ENCODE data around the gene TOR1AIP2. TPM values are rescaled to one million over a fixed set of nuclear protein-coding genes. Genes with fewer than 3 reads are reported as not detected.

The TOR1AIP2 gene
- total RNA-seq, 3 donors from 2014 or later = 64.6 to 80.6 (median 65.1) TPM

GRCh38 chr1:179831852-179832699 is 45.5 kb downstream of the TOR1AIP2 start:
- no peak overlapping the region for H3K27ac ChIP-seq
- H3K36me3 ChIP-seq = no peaks in the 10 kb centered on the region
- TF ChIP-seq, protein P1, sequence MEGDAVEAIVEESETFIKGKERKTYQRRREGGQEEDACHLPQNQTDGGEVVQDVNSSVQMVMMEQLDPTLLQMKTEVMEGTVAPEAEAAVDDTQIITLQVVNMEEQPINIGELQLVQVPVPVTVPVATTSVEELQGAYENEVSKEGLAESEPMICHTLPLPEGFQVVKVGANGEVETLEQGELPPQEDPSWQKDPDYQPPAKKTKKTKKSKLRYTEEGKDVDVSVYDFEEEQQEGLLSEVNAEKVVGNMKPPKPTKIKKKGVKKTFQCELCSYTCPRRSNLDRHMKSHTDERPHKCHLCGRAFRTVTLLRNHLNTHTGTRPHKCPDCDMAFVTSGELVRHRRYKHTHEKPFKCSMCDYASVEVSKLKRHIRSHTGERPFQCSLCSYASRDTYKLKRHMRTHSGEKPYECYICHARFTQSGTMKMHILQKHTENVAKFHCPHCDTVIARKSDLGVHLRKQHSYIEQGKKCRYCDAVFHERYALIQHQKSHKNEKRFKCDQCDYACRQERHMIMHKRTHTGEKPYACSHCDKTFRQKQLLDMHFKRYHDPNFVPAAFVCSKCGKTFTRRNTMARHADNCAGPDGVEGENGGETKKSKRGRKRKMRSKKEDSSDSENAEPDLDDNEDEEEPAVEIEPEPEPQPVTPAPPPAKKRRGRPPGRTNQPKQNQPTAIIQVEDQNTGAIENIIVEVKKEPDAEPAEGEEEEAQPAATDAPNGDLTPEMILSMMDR (IDR thresholded peaks at IDR 0.05) = no peak
- TF ChIP-seq POLR2AphosphoS5 (IDR thresholded peaks at IDR 0.05) = no peak
- TF ChIP-seq POLR2A (IDR thresholded peaks at IDR 0.05) = no peak
- H3K4me3 ChIP-seq = no peak overlapping the region
- no peaks in the 10 kb centered on the region for H3K4me1 ChIP-seq
- no peaks in the 10 kb centered on the region for H3K27me3 ChIP-seq
- no peaks in the 10 kb centered on the region for H3K9me3 ChIP-seq
- no peak for DNase-seq (ENCODE audit: low spot score in 2 of 2)
- intact Hi-C loops (cut with DNase I; ENCODE audit: low total_unique reads) = no loop called here

DNA sequence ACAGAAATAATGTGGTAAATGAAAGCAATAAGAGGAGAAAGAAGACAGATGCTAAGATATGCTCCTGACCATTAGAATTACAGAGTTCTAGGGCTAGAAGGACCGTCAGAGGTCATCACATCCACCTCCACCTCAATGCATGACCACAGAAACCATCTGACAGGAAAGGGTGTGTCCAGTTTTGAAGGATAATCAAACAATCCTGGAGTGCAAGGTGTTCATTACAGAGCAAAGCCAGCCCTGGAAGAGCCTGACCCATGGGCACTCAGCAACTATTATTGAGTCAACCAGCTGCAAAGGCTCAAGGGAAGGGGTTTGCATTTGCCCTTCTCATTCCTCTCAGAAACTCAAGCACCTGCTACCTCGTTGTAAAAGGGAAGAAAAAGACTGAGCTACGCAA is 46.4 kb downstream of the TOR1AIP2 start:
- Histone ChIP-seq H3K4me3 (no peak overlapping the region), H3K4me1 (no peaks in the 10 kb centered on the region), H3K27ac (no peak overlapping the region), H3K36me3 (no peaks in the 10 kb centered on the region), H3K27me3 (no peaks in the 10 kb centered on the region), H3K9me3 (no peaks in the 10 kb centered on the region)
- intact Hi-C loops (cut with DNase I; ENCODE audit: low total_unique reads) = no loop called here
- DNase-seq (ENCODE audit: low spot score in 2 of 2) = no peak
- TF ChIP-seq POLR2AphosphoS5 (IDR thresholded peaks at IDR 0.05) = no peak
- TF ChIP-seq, protein P1 (IDR thresholded peaks at IDR 0.05) = no peak
- no peak for TF ChIP-seq POLR2A (IDR thresholded peaks at IDR 0.05)

DNA sequence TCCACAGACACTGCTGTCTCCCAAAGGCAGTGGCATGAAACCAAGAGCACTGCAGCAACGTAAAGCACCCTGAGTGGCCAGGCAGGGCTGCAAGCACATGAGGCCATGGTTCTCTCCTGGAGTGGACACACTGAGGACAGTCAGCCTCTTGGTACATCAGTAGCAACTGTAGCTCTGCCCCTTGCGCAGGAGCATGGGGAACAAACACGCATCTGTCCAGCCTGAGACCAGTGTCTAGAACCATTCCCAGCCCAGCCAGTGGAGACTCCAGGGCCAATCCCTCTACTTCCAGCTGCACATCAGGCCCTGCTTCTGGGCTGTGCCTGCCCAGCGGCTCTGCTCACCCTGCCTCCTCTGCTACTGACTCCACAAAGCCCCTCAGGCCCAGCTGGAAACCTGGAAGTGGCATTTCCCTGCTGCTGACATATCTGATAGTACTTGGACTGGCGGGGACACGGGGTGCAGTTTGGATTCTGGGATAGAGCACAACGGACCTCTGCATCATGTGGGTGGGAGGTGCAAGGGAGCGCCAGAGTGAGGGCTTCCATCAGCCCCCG is 49.0 kb downstream of the TOR1AIP2 start:
- TF ChIP-seq POLR2AphosphoS5 (IDR thresholded peaks at IDR 0.05) (no peak), POLR2A (IDR thresholded peaks at IDR 0.05) (no peak)
- TF ChIP-seq, protein P1 (IDR thresholded peaks at IDR 0.05) = no peak
- Histone ChIP-seq H3K4me3 (no peak overlapping the region), H3K27me3 (no peaks in the 10 kb centered on the region), H3K4me1 (no peaks in the 10 kb centered on the region), H3K36me3 (no peaks in the 10 kb centered on the region), H3K9me3 (no peaks in the 10 kb centered on the region), H3K27ac (no peak overlapping the region)
- intact Hi-C loops (cut with DNase I; ENCODE audit: low total_unique reads) = no loop called here
- no peak for DNase-seq (ENCODE audit: low spot score in 2 of 2)

GRCh38 chr1:179826626-179827280 is 50.9 kb downstream of the TOR1AIP2 start:
- Histone ChIP-seq H3K9me3 (no peaks in the 10 kb centered on the region), H3K27me3 (no peaks in the 10 kb centered on the region), H3K36me3 (no peaks in the 10 kb centered on the region), H3K4me1 (no peaks in the 10 kb centered on the region), H3K27ac (no peak overlapping the region), H3K4me3 (no peak overlapping the region)
- no peak for DNase-seq (ENCODE audit: low spot score in 2 of 2)
- no peak for TF ChIP-seq POLR2A (IDR thresholded peaks at IDR 0.05)
- TF ChIP-seq, protein P1 (IDR thresholded peaks at IDR 0.05) = no peak
- intact Hi-C loops (cut with DNase I; ENCODE audit: low total_unique reads) = no loop called here
